Ovary (tissue), 9 donors: ENCODE results near the gene NRXN3. TPM values are rescaled to one million over a fixed set of nuclear protein-coding genes. Genes with fewer than 3 reads are reported as not detected.

ENCODE experiments used
- DNase-seq, 5 donors: peaks; one replicate each; pipeline ENCODE4 v3.0.0-alpha.2; 2019 to 2020
- H3K27ac ChIP-seq, 2 donors: fragments of 200-600 bp; one replicate each; pipeline versions ENCODE4 v1.5.1 to v1.8.0; 2019 to 2022
- H3K27me3 ChIP-seq: fragments of 200-600 bp; one replicate; pipeline ENCODE4 v1.8.0; 2022
- H3K36me3 ChIP-seq: fragments of 200-600 bp; sonication (generic); one replicate; pipeline ENCODE4 v1.5.1; 2019
- H3K4me1 ChIP-seq: one replicate; pipeline ENCODE4 v1.8.1; 2013; ENCODE audit warnings: mild to moderate bottlenecking, moderate library complexity; ENCODE audit not compliant: insufficient read depth
- H3K4me3 ChIP-seq: fragments of 200-600 bp; sonication (generic); one replicate; pipeline ENCODE4 v1.5.1; 2017
- H3K9me3 ChIP-seq, 2 donors: fragments of 200-600 bp in 1 of 2; sonication (generic) in 1 of 2; one replicate each; pipeline versions ENCODE4 v1.5.1 to v1.8.1; 2013 to 2019; ENCODE audit warnings: mild to moderate bottlenecking in 1 of 2, moderate library complexity in 1 of 2
- EP300 ChIP-seq: sonication (generic); formaldehyde crosslinking; IDR thresholded peaks from one replicate; pipeline ENCODE4 v1.6.1; 2017; ENCODE audit warnings: antibody characterized with exemption
- POLR2A ChIP-seq: fragments of 450-650 bp; IDR thresholded peaks from one replicate; pipeline ENCODE4 v1.6.1; 2017; ENCODE audit warnings: antibody characterized with exemption, mild to moderate bottlenecking, moderate library complexity
- WGBS, 3 donors: extraction: QIAGEN DNeasy Blood & Tissue Kit in 1 of 3; methylation state at CpG; one replicate each; pipeline versions ENCODE4 v1.1.5 to v1.1.7; 2013 to 2017; 5-methylcytosine and 5-hydroxymethylcytosine counted together
- intact Hi-C, 4 donors: fragments of 100-400 bp; cut with DNase I; formaldehyde crosslinking; loops; one replicate each; pipeline versions ENCODE4 v1.11.0 to v1.15.1; 2022 to 2023
- polyA plus RNA-seq, 2 donors: library from polyadenylated mRNA; stranded (reverse); fragments of 200-250 nt in 1 of 2; fragments of 350-450 nt in 1 of 2; fragmentation: Illumina TruSeq in 1 of 2; extraction: RNeasy Lipid Tissue Mini Kit (QIAGEN cat#74804) in 1 of 2; gene quantifications; one replicate each; pipeline ENCODE4 v1.2.3, GENCODE V29; 2013 to 2014
- total RNA-seq, 7 donors: library from RNA; depleted of rRNA in 2 of 7; stranded (reverse); fragments of >200 nt in 2 of 7; fragmentation: NEBNext Ultra II Directional in 3 of 7; extraction: Animal tissue kit (Norgen Biotek cat#: 25700) in 3 of 7; gene quantifications; one replicate each; pipeline versions ENCODE4 v1.1.0 to v1.2.4, GENCODE V29; 2016 to 2023
- TF ChIP-seq, protein P1 (sequence below), 3 donors: fragments of 450-650 bp in 2 of 3; fragments of 200-600 bp in 1 of 3; IDR thresholded peaks; one replicate each; pipeline versions ENCODE4 v1.5.1 to v1.8.0; 2016 to 2022; ENCODE audit warnings: antibody characterized with exemption in 3 of 3, mild to moderate bottlenecking in 1 of 3
- donor health status: DM: no; HTN: no; CAD: no; lungs with moderate emphysema.
- donor health status: DM: no; HTN: no; CAD: no.
- donor health status: Bipolar disorder and iron deficiency.
- donor health status: DM: yes; HTN: yes; CAD: no.
- donor health status: DM: no; HTN: no; CAD: no.
- donor health status: DM: yes; HTN: yes; CAD: no.

The NRXN3 gene
- total and polyA plus RNA-seq, 9 donors = 0.28 to 6.2 (median 0.82) TPM

DNA sequence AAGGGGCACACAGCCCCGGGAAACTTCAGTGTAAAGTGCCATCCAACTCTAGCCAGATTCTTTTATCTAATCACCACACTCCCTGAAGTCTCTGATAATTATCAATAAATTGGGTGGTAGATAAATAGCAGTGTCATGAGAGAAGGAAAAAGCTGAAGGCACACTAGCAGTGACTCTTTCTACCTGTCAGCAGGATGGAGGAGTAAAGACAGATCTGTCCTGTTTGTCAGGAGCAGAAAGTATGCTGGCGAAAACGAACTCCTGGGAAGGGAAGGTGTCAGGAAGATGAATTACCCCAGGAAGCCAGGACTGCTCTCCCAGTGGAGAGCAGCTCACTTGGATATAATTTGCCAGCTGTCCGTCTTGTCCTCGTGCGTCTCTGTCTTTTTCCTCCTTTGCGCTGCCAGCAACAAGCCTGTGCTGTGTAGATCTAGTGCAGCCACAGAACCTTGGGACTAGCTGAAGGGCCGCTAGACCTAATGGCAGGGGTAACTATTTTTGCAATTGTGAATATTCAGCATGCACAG, 1059.3 kb downstream of the NRXN3 start:
- WGBS, 3 donors = 26 to 38% (median 27%) methylated on average over 8 of the region's 8 CpGs
- Histone ChIP-seq H3K4me3 (no peak overlapping the region), H3K9me3 (no peaks in the 10 kb centered on the region), H3K27me3 (no peaks in the 10 kb centered on the region), H3K27ac (no peak overlapping the region), H3K36me3 (no peaks in the 10 kb centered on the region), H3K4me1 (no peaks in the 10 kb centered on the region)
- TF ChIP-seq EP300 = no peak
- TF ChIP-seq, protein P1, sequence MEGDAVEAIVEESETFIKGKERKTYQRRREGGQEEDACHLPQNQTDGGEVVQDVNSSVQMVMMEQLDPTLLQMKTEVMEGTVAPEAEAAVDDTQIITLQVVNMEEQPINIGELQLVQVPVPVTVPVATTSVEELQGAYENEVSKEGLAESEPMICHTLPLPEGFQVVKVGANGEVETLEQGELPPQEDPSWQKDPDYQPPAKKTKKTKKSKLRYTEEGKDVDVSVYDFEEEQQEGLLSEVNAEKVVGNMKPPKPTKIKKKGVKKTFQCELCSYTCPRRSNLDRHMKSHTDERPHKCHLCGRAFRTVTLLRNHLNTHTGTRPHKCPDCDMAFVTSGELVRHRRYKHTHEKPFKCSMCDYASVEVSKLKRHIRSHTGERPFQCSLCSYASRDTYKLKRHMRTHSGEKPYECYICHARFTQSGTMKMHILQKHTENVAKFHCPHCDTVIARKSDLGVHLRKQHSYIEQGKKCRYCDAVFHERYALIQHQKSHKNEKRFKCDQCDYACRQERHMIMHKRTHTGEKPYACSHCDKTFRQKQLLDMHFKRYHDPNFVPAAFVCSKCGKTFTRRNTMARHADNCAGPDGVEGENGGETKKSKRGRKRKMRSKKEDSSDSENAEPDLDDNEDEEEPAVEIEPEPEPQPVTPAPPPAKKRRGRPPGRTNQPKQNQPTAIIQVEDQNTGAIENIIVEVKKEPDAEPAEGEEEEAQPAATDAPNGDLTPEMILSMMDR (IDR thresholded peaks at IDR 0.05) = no peak
- no peak for TF ChIP-seq POLR2A
- intact Hi-C loops = no loop called here
- no peak for DNase-seq

DNA sequence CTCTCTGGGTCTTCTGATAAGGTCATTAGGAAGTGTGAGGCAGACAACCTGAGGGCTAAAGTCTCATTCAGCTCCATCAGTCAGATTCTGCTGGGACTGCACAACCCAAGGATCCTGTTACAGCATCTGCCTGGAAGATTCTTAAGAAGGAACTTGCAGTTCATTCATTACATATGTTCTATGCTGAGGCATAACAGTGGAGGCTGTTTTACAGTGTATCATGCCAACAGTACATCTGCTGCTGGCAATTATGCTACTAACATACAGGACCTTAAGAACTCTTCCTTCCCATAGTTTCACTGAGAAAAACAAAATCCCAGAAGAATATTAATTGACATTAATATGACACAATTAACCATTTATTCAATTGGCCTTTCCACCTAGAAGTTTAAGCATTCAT, 1072.5 kb downstream of the NRXN3 start:
- no peak for DNase-seq
- no peaks in the 10 kb centered on the region for H3K4me1 ChIP-seq
- H3K36me3 ChIP-seq = no peaks in the 10 kb centered on the region
- no peak overlapping the region for H3K4me3 ChIP-seq
- no peaks in the 10 kb centered on the region for H3K27me3 ChIP-seq
- H3K27ac ChIP-seq = no peak overlapping the region
- H3K9me3 ChIP-seq = no peaks in the 10 kb centered on the region
- intact Hi-C loops = no loop called here
- TF ChIP-seq, protein P1 (IDR thresholded peaks at IDR 0.05) = no peak

DNA sequence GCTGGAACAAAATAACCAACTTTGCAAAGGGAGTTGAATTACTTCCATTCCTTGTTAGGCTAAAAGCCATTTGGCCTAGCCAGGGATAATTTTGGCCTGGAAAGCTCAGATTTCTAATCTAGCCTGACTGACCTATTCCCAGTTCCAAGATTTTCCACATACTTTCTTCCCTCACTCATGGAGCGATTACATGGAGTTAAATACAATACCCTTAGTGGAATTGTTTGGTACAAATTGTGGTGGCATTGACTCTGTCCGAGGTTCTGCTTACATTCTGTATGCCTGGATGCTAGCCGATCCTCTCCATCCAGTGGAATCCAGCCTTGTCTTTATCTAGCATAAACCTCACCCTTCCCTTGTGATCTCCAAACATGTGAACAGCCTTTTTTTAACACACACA, 1076.0 kb downstream of the NRXN3 start:
- DNase-seq = no peak
- intact Hi-C loops = no loop called here
- no peak overlapping the region for H3K27ac ChIP-seq
- H3K4me1 ChIP-seq = no peaks in the 10 kb centered on the region
- 20 to 31% (median 23%) methylated on average over 3 of the region's 3 CpGs for WGBS, 3 donors
- TF ChIP-seq POLR2A = no peak
- TF ChIP-seq EP300 = no peak
- TF ChIP-seq, protein P1 (IDR thresholded peaks at IDR 0.05) = no peak
- H3K36me3 ChIP-seq = no peaks in the 10 kb centered on the region
- no peak overlapping the region for H3K4me3 ChIP-seq
- no peaks in the 10 kb centered on the region for H3K9me3 ChIP-seq
- H3K27me3 ChIP-seq = no peaks in the 10 kb centered on the region

DNA sequence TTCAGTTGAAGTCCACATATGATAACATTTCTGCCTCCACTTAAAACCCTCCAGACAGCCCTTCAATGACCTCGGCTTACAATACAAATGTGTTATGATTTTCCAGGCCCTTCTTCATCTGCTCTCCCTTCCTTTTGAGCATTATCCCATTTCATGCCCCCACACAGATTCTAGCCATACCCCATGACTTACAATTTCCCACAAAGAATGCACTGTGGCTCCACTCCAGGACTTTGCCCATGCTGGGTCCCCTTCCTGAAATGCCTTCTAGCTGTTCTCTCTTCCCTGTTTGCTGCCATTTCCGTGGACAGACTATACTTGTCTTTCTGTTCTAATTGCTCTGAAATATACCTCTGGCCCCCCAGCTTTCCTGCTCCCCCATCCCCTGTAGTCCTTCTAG, 1078.0 kb downstream of the NRXN3 start:
- Histone ChIP-seq H3K27ac (no peak overlapping the region), H3K27me3 (no peaks in the 10 kb centered on the region), H3K9me3 (no peaks in the 10 kb centered on the region), H3K36me3 (no peaks in the 10 kb centered on the region), H3K4me3 (no peak overlapping the region), H3K4me1 (no peaks in the 10 kb centered on the region)
- WGBS, 3 donors = 75 to 78% (median 76%) methylated on average over 2 of the region's 2 CpGs
- intact Hi-C loops = no loop called here
- no peak for TF ChIP-seq EP300
- TF ChIP-seq POLR2A = no peak
- no peak for DNase-seq

DNA sequence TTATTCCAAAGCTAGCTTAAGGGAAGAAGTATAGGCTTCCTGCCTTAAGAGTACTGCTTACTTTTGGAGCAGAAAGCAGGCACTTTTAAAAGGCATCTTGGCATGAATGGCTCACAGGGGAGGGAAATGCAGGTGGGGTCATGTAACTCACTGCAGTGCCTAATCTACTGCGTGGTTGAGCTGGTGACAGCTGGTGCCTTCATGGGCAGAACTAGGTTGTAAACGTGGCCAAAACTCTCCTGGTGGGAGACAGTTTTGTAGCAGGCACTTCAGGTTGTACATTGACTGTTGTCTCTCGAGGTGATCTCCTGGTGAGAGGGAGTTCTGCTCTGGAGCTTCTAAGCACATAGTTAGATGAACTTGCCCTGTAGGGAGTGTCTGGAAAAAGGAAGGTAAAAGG, 1078.6 kb downstream of the NRXN3 start:
- H3K27ac ChIP-seq = no peak overlapping the region
- TF ChIP-seq, protein P1 (IDR thresholded peaks at IDR 0.05) = no peak
- H3K4me1 ChIP-seq = no peaks in the 10 kb centered on the region
- intact Hi-C loops = no loop called here
- H3K9me3 ChIP-seq = no peaks in the 10 kb centered on the region
- DNase-seq = no peak
- H3K27me3 ChIP-seq = no peaks in the 10 kb centered on the region
- no peaks in the 10 kb centered on the region for H3K36me3 ChIP-seq
- WGBS, 3 donors = 44 to 61% (median 45%) methylated on average over 3 of the region's 3 CpGs
- no peak overlapping the region for H3K4me3 ChIP-seq
